ENCODE data around the gene COL28A1. TPM values are rescaled to one million over a fixed set of nuclear protein-coding genes. Genes with fewer than 3 reads are reported as not detected.

COL28A1 gene
- total and polyA plus RNA-seq, 8 donors = 0.58 to 39.7 (median 4.5) TPM

DNA sequence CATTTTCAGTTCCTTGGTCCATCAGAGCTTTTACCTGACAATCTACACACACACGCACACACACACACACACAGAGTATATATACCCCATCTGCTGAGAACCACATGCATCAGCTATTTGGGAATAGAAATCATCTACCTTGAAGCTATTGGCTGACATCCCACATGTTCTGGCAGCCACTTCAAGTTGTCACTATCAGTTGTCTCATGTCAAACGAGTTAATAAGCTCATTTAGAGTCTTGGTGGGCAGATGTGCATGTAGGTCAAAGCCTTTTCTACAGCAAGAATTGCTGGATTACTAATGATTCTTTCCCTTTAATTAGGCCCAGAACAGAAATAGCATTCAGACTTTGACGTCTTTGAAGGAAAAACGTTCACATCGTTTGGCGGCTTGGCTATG lies 36.8 kb downstream of the COL28A1 start:
- H3K27me3 ChIP-seq = no peaks in the 10 kb centered on the region
- no peaks in the 10 kb centered on the region for H3K4me1 ChIP-seq
- H3K27ac ChIP-seq = no peak overlapping the region
- 63 to 79% (median 67%) methylated on average over 6 of the region's 6 CpGs for WGBS, 5 donors
- no peak overlapping the region for H3K4me3 ChIP-seq
- intact Hi-C loops (cut with DNase I; ENCODE audit: low total_unique reads) = no loop called here
- no peak for TF ChIP-seq EP300 (IDR thresholded peaks at IDR 0.05)
- no peak for TF ChIP-seq POLR2A (IDR thresholded peaks at IDR 0.05)
- no peak for TF ChIP-seq POLR2AphosphoS5 (IDR thresholded peaks at IDR 0.05)
- TF ChIP-seq, protein P1, sequence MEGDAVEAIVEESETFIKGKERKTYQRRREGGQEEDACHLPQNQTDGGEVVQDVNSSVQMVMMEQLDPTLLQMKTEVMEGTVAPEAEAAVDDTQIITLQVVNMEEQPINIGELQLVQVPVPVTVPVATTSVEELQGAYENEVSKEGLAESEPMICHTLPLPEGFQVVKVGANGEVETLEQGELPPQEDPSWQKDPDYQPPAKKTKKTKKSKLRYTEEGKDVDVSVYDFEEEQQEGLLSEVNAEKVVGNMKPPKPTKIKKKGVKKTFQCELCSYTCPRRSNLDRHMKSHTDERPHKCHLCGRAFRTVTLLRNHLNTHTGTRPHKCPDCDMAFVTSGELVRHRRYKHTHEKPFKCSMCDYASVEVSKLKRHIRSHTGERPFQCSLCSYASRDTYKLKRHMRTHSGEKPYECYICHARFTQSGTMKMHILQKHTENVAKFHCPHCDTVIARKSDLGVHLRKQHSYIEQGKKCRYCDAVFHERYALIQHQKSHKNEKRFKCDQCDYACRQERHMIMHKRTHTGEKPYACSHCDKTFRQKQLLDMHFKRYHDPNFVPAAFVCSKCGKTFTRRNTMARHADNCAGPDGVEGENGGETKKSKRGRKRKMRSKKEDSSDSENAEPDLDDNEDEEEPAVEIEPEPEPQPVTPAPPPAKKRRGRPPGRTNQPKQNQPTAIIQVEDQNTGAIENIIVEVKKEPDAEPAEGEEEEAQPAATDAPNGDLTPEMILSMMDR (IDR thresholded peaks at IDR 0.05) = no peak
- no peaks in the 10 kb centered on the region for H3K9me3 ChIP-seq
- peaks cover 0 to 11% (median 4%) of the 10 kb centered on the region in 4 donors for H3K36me3 ChIP-seq
- peak in 1 of 2 donors; percentile 20 for DNase-seq

DNA sequence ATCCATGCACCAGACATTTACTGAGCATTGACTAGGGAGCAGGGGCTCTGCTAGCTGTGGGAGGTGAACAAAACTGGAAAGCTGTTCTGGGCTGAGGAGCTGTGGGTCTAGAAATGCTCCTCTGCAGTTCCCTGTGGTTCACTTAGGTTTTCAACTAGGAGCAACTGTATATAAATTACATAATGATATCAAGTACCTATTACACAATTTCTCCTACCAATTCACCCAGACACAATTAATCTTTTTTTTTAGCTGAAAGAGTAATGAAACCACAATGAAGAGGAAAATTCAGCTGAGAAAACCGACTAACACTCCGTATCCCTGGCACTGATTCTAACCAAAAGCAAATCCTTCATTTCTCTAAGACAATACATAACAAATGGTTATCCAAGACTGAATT lies 39.4 kb downstream of the COL28A1 start:
- H3K27ac ChIP-seq = no peak overlapping the region
- H3K4me1 ChIP-seq = no peaks in the 10 kb centered on the region
- no peaks in the 10 kb centered on the region for H3K9me3 ChIP-seq
- no peak for DNase-seq
- TF ChIP-seq, protein P1 (IDR thresholded peaks at IDR 0.05) = no peak
- no peak for TF ChIP-seq EP300 (IDR thresholded peaks at IDR 0.05)
- TF ChIP-seq POLR2AphosphoS5 (IDR thresholded peaks at IDR 0.05) = no peak
- TF ChIP-seq POLR2A (IDR thresholded peaks at IDR 0.05) = no peak
- no peaks in the 10 kb centered on the region for H3K27me3 ChIP-seq
- peaks cover 0 to 3% (median under 1%) of the 10 kb centered on the region in 4 donors for H3K36me3 ChIP-seq
- intact Hi-C loops (cut with DNase I; ENCODE audit: low total_unique reads) = no loop called here
- WGBS, 5 donors = 75 to 94% (median 86%) methylated on average over 2 of the region's 2 CpGs
- H3K4me3 ChIP-seq = no peak overlapping the region

DNA sequence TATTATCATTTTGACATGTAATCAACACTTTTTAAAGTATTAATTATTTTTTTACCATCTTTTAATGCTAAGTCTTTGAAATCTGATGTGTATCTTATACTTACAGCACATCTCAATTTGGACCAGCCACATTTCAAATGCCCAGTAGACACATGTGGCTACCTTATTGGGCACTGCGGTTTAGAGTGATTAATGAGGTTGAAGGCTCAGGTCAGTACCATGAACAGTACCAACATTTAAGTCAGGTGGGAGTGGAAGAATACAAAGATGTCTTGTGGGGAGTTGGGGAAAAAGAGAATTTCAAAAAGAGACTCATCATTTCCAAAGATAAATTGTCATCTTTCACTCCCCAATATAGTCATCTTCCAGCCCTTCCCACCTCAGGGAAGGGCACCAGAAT lies 40.5 kb downstream of the COL28A1 start:
- no peak for DNase-seq
- Histone ChIP-seq H3K9me3 (no peaks in the 10 kb centered on the region), H3K36me3 (no peaks in the 10 kb centered on the region), H3K4me1 (no peaks in the 10 kb centered on the region), H3K4me3 (no peak overlapping the region), H3K27me3 (no peaks in the 10 kb centered on the region), H3K27ac (no peak overlapping the region)
- intact Hi-C loops (cut with DNase I; ENCODE audit: low total_unique reads) = no loop called here
- TF ChIP-seq POLR2A (IDR thresholded peaks at IDR 0.05) = no peak
- TF ChIP-seq, protein P1 (IDR thresholded peaks at IDR 0.05) = no peak
- no peak for TF ChIP-seq POLR2AphosphoS5 (IDR thresholded peaks at IDR 0.05)
- no peak for TF ChIP-seq EP300 (IDR thresholded peaks at IDR 0.05)
- WGBS, 5 donors = 0 to 68% (median 50%) methylated on average over 1 of the region's 1 CpG

DNA sequence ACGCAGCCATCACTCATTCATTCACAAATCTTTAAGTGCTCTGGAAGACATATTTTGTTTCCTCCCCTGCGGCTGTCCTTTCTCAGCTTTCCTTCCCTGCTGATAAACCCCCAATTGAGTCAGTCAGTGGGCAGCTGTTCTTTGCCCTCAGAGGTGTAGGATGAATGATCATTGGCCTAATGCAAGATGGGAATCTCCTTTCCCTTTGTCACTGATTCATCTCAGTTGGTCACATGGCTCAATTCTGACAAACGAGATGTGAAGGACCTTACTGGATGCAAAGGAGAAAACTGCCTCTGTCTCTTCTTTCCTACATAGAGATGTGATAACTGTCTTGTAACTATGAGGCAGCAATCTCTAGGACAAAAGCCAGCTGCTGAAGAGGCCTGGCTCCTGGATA lies 44.6 kb downstream of the COL28A1 start:
- no peak for TF ChIP-seq EP300 (IDR thresholded peaks at IDR 0.05)
- no peak for TF ChIP-seq POLR2A (IDR thresholded peaks at IDR 0.05)
- TF ChIP-seq POLR2AphosphoS5 (IDR thresholded peaks at IDR 0.05) = no peak
- TF ChIP-seq, protein P1 (IDR thresholded peaks at IDR 0.05) = no peak
- no peaks in the 10 kb centered on the region for H3K4me1 ChIP-seq

More for the DNA sequence above, 44.6 kb downstream of the COL28A1 start:
- H3K27ac ChIP-seq = no peak overlapping the region
- no peak for DNase-seq
- no peak overlapping the region for H3K4me3 ChIP-seq
- H3K9me3 ChIP-seq = peaks cover 0 to 21% (median 10%) of the 10 kb centered on the region in 4 donors
- H3K27me3 ChIP-seq = no peaks in the 10 kb centered on the region
- H3K36me3 ChIP-seq = peaks cover 0 to 29% (median 0%) of the 10 kb centered on the region in 4 donors
- intact Hi-C loops (cut with DNase I; ENCODE audit: low total_unique reads) = no loop called here
- WGBS, 5 donors = 81 to 91% (median 84%) methylated on average over 3 of the region's 3 CpGs
